Testis (tissue), 2 donors: ENCODE data around the gene CNTN4.

Experiments
- CTCF ChIP-seq, 3 experiments: fragments of 450-650 bp in 2 of 3; fragments of 200-600 bp in 1 of 3; sonication (generic) in 1 of 3; IDR thresholded peaks; one replicate each; pipeline ENCODE4 v1.5.1; 2016 to 2019; ENCODE audit warnings: antibody characterized with exemption in 3 of 3, mild to moderate bottlenecking in 2 of 3, moderate library complexity in 1 of 3
- POLR2A ChIP-seq: fragments of 450-650 bp; IDR thresholded peaks from one replicate; pipeline ENCODE4 v1.6.1; 2017; ENCODE audit warnings: antibody characterized with exemption, mild to moderate bottlenecking, moderate library complexity

- TF ChIP-seq CTCF (IDR thresholded peaks at IDR 0.05) (no peak), POLR2A (no peak)
Measured at GRCh38 chr3:2446146-2446545, 347.5 kb downstream of the CNTN4 start.
